HepG2 (cell line): ENCODE data around the gene NDUFB10. TPM values are rescaled to one million over a fixed set of nuclear protein-coding genes. Genes with fewer than 3 reads are reported as not detected.
A peak's percentile ranks its signal among the peaks of the same experiment; 100 is the strongest.

Source experiments
- ATF6 ChIP-seq: sonication (generic); formaldehyde crosslinking; conservative IDR thresholded peaks from 2 replicates; pipeline ENCODE4 v1.4.0; 2020; ENCODE audit warnings: missing genetic modification reagents
- CBX1 ChIP-seq: IDR thresholded peaks from one replicate; pipeline ENCODE4 v1.6.1; 2016; ENCODE audit warnings: antibody characterized with exemption, low read depth
- CREB1 ChIP-seq, 2 experiments: fragments of 450-650 bp in 1 of 2; IDR thresholded peaks; 2 replicates each; pipeline ENCODE4 v1.6.1; 2016 to 2017; ENCODE audit warnings: control low read depth in 1 of 2, mild to moderate bottlenecking in 1 of 2, missing compliant biosample characterization in 1 of 2, missing genetic modification characterization in 1 of 2
- ESRRA ChIP-seq: sonication (generic); formaldehyde crosslinking; IDR thresholded peaks from 2 replicates; pipeline ENCODE4 v1.5.1; 2020; ENCODE audit warnings: mild to moderate bottlenecking, low read depth, missing genetic modification reagents
- FOXO1 ChIP-seq: sonication (generic); formaldehyde crosslinking; IDR thresholded peaks from 2 replicates; pipeline ENCODE4 v1.4.0; 2020; ENCODE audit warnings: missing genetic modification reagents
- GABPB1 ChIP-seq: IDR thresholded peaks from 2 replicates; pipeline ENCODE4 v1.6.1; 2016; ENCODE audit warnings: mild to moderate bottlenecking, missing genetic modification reagents, moderate library complexity, missing compliant biosample characterization
- GLI4 ChIP-seq: sonication (generic); formaldehyde crosslinking; IDR thresholded peaks from 2 replicates; pipeline ENCODE4 v1.5.1; 2020; ENCODE audit warnings: missing genetic modification reagents, mild to moderate bottlenecking, moderate library complexity, borderline replicate concordance
- HMG20A ChIP-seq: IDR thresholded peaks from 2 replicates; pipeline ENCODE4 v1.6.1; 2016; ENCODE audit warnings: borderline replicate concordance
- HMG20B ChIP-seq: conservative IDR thresholded peaks from 2 replicates; pipeline ENCODE4 v1.6.1; 2016; ENCODE audit warnings: missing genetic modification reagents, missing compliant biosample characterization
- HNRNPH1 ChIP-seq: fragments of 200-400 bp; formaldehyde crosslinking; optimal IDR thresholded peaks from 2 replicates; pipeline ENCODE3; 2017; ENCODE audit warnings: mild to moderate bottlenecking, low read depth, low read length
- HNRNPUL1 ChIP-seq: fragments of 200-400 bp; formaldehyde crosslinking; IDR thresholded peaks from 2 replicates; pipeline ENCODE4 v1.6.1; 2017; ENCODE audit warnings: low read depth, mild to moderate bottlenecking, low read length, moderate library complexity
- HOXA5 ChIP-seq: sonication (generic); formaldehyde crosslinking; IDR thresholded peaks from 2 replicates; pipeline ENCODE4 v1.4.0; 2020; ENCODE audit warnings: missing genetic modification reagents
- MIER3 ChIP-seq: IDR thresholded peaks from 2 replicates; pipeline ENCODE4 v1.6.1; 2016; ENCODE audit warnings: missing compliant biosample characterization, borderline replicate concordance
- PLRG1 ChIP-seq: fragments of 450-650 bp; conservative IDR thresholded peaks from 2 replicates; pipeline ENCODE4 v1.6.1; 2016
- POLR2AphosphoS2 ChIP-seq: IDR thresholded peaks from 2 replicates; pipeline ENCODE4 v1.6.1; 2011; ENCODE audit warnings: low read depth, low read length, improper control_type of control experiment
- SNAPC2 ChIP-seq: sonication (generic); formaldehyde crosslinking; IDR thresholded peaks from 2 replicates; pipeline ENCODE4 v1.8.1; 2022; ENCODE audit warnings: mild to moderate bottlenecking, missing genetic modification reagents
- STAT6 ChIP-seq: sonication (generic); formaldehyde crosslinking; IDR thresholded peaks from 2 replicates; pipeline ENCODE4 v1.4.0; 2020; ENCODE audit warnings: missing genetic modification reagents, mild to moderate bottlenecking, borderline replicate concordance
- YEATS4 ChIP-seq: sonication (generic); formaldehyde crosslinking; IDR thresholded peaks from 2 replicates; pipeline ENCODE4 v1.4.0; 2020; ENCODE audit warnings: missing genetic modification reagents, borderline replicate concordance
- ZFP36L2 ChIP-seq: sonication (generic); formaldehyde crosslinking; IDR thresholded peaks from 2 replicates; pipeline ENCODE4 v1.4.0; 2020; ENCODE audit warnings: missing genetic modification reagents
- ZMYM3 ChIP-seq: sonication (generic); formaldehyde crosslinking; IDR thresholded peaks from 2 replicates; pipeline ENCODE4 v1.5.1; 2020; ENCODE audit warnings: mild to moderate bottlenecking, missing genetic modification reagents
- ZNF121 ChIP-seq: sonication (generic); formaldehyde crosslinking; IDR thresholded peaks from 2 replicates; pipeline ENCODE4 v1.5.0; 2020; ENCODE audit warnings: mild to moderate bottlenecking, missing genetic modification reagents
- ZNF224 ChIP-seq: sonication (generic); formaldehyde crosslinking; IDR thresholded peaks from 2 replicates; pipeline ENCODE4 v1.5.0; 2020; ENCODE audit warnings: mild to moderate bottlenecking, missing genetic modification reagents
- ZNF460 ChIP-seq: sonication (generic); formaldehyde crosslinking; IDR thresholded peaks from 2 replicates; pipeline ENCODE4 v1.5.1; 2020; ENCODE audit warnings: missing genetic modification reagents, mild to moderate bottlenecking, borderline replicate concordance
- ZNF616 ChIP-seq: sonication (generic); formaldehyde crosslinking; IDR thresholded peaks from 2 replicates; pipeline ENCODE4 v1.5.0; 2020; ENCODE audit warnings: low read depth, mild to moderate bottlenecking, missing genetic modification reagents
- ZNF768 ChIP-seq: sonication (generic); formaldehyde crosslinking; IDR thresholded peaks from 2 replicates; pipeline ENCODE4 v1.4.0; 2020; ENCODE audit warnings: missing genetic modification reagents
- ZNF780A ChIP-seq: sonication (generic); formaldehyde crosslinking; IDR thresholded peaks from 2 replicates; pipeline ENCODE4 v1.8.0; 2022; ENCODE audit warnings: mild to moderate bottlenecking, missing genetic modification reagents, moderate library complexity
- polyA plus RNA-seq, 8 experiments: library from polyadenylated mRNA; depleted of rRNA in 3 of 8; stranded (reverse) in 7 of 8; unstranded in 1 of 8; fragments of >200 nt; fragmentation: Illumina TruSeq in 4 of 8; extraction: Trizol in 4 of 8; gene quantifications; 2 replicates each; pipeline versions ENCODE4 v1.2.1 to v1.2.3, GENCODE V29; 2011 to 2016; ENCODE audit warnings: low read depth in 4 of 8, missing spikeins in 1 of 8, mixed read lengths in 1 of 8; ENCODE audit not compliant: insufficient read depth in 1 of 8
- total RNA-seq, 5 experiments: library from RNA; depleted of rRNA; stranded (reverse); fragments of >200 nt; fragmentation: Illumina TruSeq; extraction: Trizol; gene quantifications; 2 replicates each; pipeline ENCODE4 v1.2.3, GENCODE V29; 2016; ENCODE audit warnings: low read depth in 1 of 5

NDUFB10 gene
- total and polyA plus RNA-seq, 2 of the 13 experiments (the other 11 are each of a cell fraction or from before 2014, with no cell fraction given): 68.6 to 157 TPM

GRCh38 chr16:1929578-1930337 lies 29.6 kb upstream of the NDUFB10 start (continued):
- TF ChIP-seq ATF6: peak; percentile 66; the same call in 1 of the 2 replicates
- no peak for TF ChIP-seq ZFP36L2 (CRISPR knock-in tag)
- TF ChIP-seq HOXA5 (CRISPR knock-in tag): no peak
- no peak for TF ChIP-seq POLR2AphosphoS2
- no peak for TF ChIP-seq MIER3 (CRISPR knock-in tag)
- no peak for TF ChIP-seq PLRG1
- TF ChIP-seq ESRRA (CRISPR knock-in tag): peak; percentile 43; the same call in 1 of the 2 replicates
- peak; percentile 54; the same call in 1 of the 2 replicates for TF ChIP-seq GLI4
- TF ChIP-seq HNRNPUL1: no peak
- TF ChIP-seq STAT6 (CRISPR knock-in tag): no peak
- TF ChIP-seq ZNF121: no peak
- peak; percentile 70; the same call in 1 of the 2 replicates for TF ChIP-seq FOXO1 (CRISPR knock-in tag)
- TF ChIP-seq ZNF780A (CRISPR knock-in tag): no peak
- TF ChIP-seq ZNF460 (CRISPR knock-in tag): no peak
- TF ChIP-seq CREB1 (IDR thresholded peaks at IDR 0.05): no peak; the same call in 1 of the 2 replicates
- no peak for TF ChIP-seq CREB1 (CRISPR knock-in tag; IDR thresholded peaks at IDR 0.05)
- no peak for TF ChIP-seq HMG20A
- TF ChIP-seq GABPB1 (CRISPR knock-in tag): peak; percentile 62; the same call in 1 of the 2 replicates
- no peak for TF ChIP-seq HNRNPH1
- TF ChIP-seq ZNF224 (CRISPR knock-in tag): no peak
- no peak for TF ChIP-seq CBX1
- TF ChIP-seq SNAPC2 (CRISPR knock-in tag): peak; percentile 84; the same call in 1 of the 2 replicates
- TF ChIP-seq ZNF616 (CRISPR knock-in tag): peak; percentile 65; the same call in 1 of the 2 replicates
- TF ChIP-seq ZMYM3 (CRISPR knock-in tag): no peak
- no peak for TF ChIP-seq HMG20B (CRISPR knock-in tag)
- TF ChIP-seq YEATS4: peak; percentile 82
- TF ChIP-seq ZNF768 (CRISPR knock-in tag): peak; percentile 54; the same call in 1 of the 2 replicates
